ENCODE measurements around the gene MTRFR. TPM values are rescaled to one million over a fixed set of nuclear protein-coding genes. Genes with fewer than 3 reads are reported as not detected.

MTRFR gene
- total and polyA plus RNA-seq, 7 donors: 7.8 to 19.1 (median 12.7) TPM

DNA sequence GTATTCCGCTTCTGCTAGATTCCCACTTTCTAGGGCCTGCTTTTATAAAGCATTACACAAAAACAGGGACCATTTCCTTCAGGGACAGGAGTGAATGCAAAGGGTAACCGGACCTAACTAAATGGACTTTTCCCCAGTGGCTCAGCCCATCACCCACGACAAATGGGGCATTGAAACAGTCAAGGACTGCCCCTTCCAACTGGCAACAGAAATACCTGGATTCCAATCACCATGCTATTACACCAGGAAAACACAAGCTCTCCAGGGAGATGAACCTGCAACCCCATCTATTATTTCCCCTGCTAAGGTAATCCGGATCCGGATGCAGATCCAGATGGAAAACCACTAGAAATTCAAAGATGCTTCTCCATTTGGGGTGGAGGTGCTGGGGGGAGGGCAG, 1.3 kb upstream of the MTRFR start:
- no peaks in the 10 kb centered on the region for H3K27me3 ChIP-seq
- peaks cover 0 to 35% (median 21%) of the 10 kb centered on the region in 4 donors for H3K4me1 ChIP-seq
- 24 to 28% methylated on average over 5 of the region's 5 CpGs for WGBS, 2 donors
- intact Hi-C loops (cut with DNase I): loop anchor here (2.0 to 5.0 kb wide), 3 partner anchors 80 to 350 kb away; partner anchors contain the start of genes OGFOD2, PITPNM2 and TMED2
- no peak for DNase-seq
- peak overlapping the region; percentile 59 to 94 (median 86) for H3K4me3 ChIP-seq
- no peaks in the 10 kb centered on the region for H3K36me3 ChIP-seq
- peak overlapping the region; percentile 90 to 95 (median 93) for H3K27ac ChIP-seq
- TF ChIP-seq POLR2A (IDR thresholded peaks at IDR 0.05) (no peak), CTCF (IDR thresholded peaks at IDR 0.05) (no peak), EP300 (IDR thresholded peaks at IDR 0.05) (no peak), POLR2AphosphoS5 (IDR thresholded peaks at IDR 0.05) (no peak)
- H3K9me3 ChIP-seq: no peaks in the 10 kb centered on the region

- peak overlapping the region; percentile 59 to 94 (median 86) for H3K4me3 ChIP-seq
- intact Hi-C loops (cut with DNase I): loop anchor here (2.0 to 5.0 kb wide), 3 partner anchors 80 to 350 kb away; partner anchors contain the start of genes OGFOD2, PITPNM2 and TMED2
- no peak for TF ChIP-seq POLR2A (IDR thresholded peaks at IDR 0.05)
- no peak for TF ChIP-seq CTCF (IDR thresholded peaks at IDR 0.05)
- TF ChIP-seq POLR2AphosphoS5 (IDR thresholded peaks at IDR 0.05): no peak
- no peak for TF ChIP-seq EP300 (IDR thresholded peaks at IDR 0.05)
- no peaks in the 10 kb centered on the region for H3K9me3 ChIP-seq
- 1% methylated on average over 15 of the region's 15 CpGs for WGBS, 2 donors
- peaks cover 0 to 37% (median 21%) of the 10 kb centered on the region in 4 donors for H3K4me1 ChIP-seq
- H3K36me3 ChIP-seq: no peaks in the 10 kb centered on the region
- H3K27me3 ChIP-seq: no peaks in the 10 kb centered on the region
- H3K27ac ChIP-seq: peak overlapping the region; percentile 90 to 95 (median 93)
- DNase-seq: no peak
Observed at GRCh38 chr12:123232472-123232806, 797 bp upstream of the MTRFR start.

GRCh38 chr12:123233505-123234308, 471 bp downstream of the MTRFR start:
- Histone ChIP-seq H3K4me1 (peaks cover 0 to 50% (median 26%) of the 10 kb centered on the region in 4 donors), H3K9me3 (no peaks in the 10 kb centered on the region), H3K27ac (peak overlapping the region; percentile 90 to 95 (median 93)), H3K4me3 (peak overlapping the region; percentile 59 to 94 (median 86)), H3K27me3 (no peaks in the 10 kb centered on the region), H3K36me3 (no peaks in the 10 kb centered on the region)
- DNase-seq: no peak
- TF ChIP-seq POLR2A (IDR thresholded peaks at IDR 0.05) (peak; percentile 5 to 66), CTCF (IDR thresholded peaks at IDR 0.05) (no peak)
- WGBS, 2 donors: 3 to 6% methylated on average over 42 of the region's 42 CpGs
- intact Hi-C loops (cut with DNase I): loop anchor here (1.0 to 5.0 kb wide), 4 partner anchors 81 to 349 kb away; partner anchors contain the start of genes OGFOD2, PITPNM2 and TMED2

DNA sequence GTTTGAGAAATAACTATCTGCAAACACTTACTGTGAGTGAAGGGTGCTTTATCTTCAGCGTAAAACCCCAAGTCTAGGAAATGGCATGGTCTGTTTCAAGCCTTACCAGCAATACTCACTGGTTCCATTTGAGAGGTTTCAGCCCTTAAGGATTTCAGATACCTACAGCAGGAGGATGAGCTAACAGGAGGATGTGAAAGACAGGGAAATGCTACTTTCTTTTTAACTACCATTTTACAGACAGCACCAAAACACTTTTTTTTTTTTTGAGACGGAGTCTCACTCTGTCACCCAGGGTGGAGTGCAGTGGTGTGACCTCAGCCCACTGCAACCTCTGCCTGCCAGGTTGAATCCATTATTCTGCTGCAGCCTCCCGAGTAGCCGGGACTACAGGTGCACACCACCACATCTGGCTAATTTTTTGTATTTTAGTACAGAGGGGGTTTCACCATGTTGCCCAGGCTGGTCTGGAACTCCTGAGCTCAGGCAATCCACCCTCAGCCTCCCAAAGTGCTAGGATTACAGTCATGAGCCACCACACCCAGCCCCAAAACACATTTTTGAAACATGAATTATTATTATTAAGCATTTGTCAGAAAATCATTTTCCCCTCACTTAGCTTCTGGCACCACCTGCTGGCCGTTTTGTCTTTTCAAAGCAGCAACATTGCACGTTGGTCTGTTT, 4.6 kb downstream of the MTRFR start:
- intact Hi-C loops (cut with DNase I): loop anchor here (2.0 kb wide), 1 partner anchor 377 kb away; no protein-coding TSS in a partner anchor
- TF ChIP-seq POLR2A (IDR thresholded peaks at IDR 0.05): no peak
- TF ChIP-seq POLR2AphosphoS5 (IDR thresholded peaks at IDR 0.05): peak in 2 of 4 donors; percentile 64 to 67
- TF ChIP-seq CTCF (IDR thresholded peaks at IDR 0.05): peak; percentile 56 to 72 (median 66)
- Histone ChIP-seq H3K9me3 (no peaks in the 10 kb centered on the region), H3K36me3 (peaks cover 0 to 7% (median 0%) of the 10 kb centered on the region in 4 donors), H3K4me1 (peaks cover 0 to 51% (median 31%) of the 10 kb centered on the region in 4 donors), H3K27ac (peak overlapping the region in 2 of 4 donors; percentile 38 to 60), H3K27me3 (no peaks in the 10 kb centered on the region), H3K4me3 (no peak overlapping the region)
- 47 to 55% methylated on average over 6 of the region's 6 CpGs for WGBS, 2 donors
- DNase-seq: peak; percentile 80
